Natural killer cell (primary cell): ENCODE measurements around the gene KIAA0513. TPM values are rescaled to one million over a fixed set of nuclear protein-coding genes. Genes with fewer than 3 reads are reported as not detected.

Source experiments
- ATAC-seq, 3 donors: fragments of 150-1000 bp in 2 of 3; fragments of 200-7000 bp in 1 of 3; cut with Tn5 transposase; 1 replicate in 1 of 3; 2 replicates in 2 of 3; pipeline ENCODE4 v1.10.0; 2021; ENCODE audit warnings: mild to moderate bottlenecking in 2 of 3, moderate library complexity in 2 of 3
- DNase-seq, 2 donors: peaks; one replicate each; pipeline versions ENCODE4 v3.0.0 to v3.0.0-alpha.2; 2013 to 2021; ENCODE audit warnings: mixed read lengths in 1 of 2
- H3K27ac ChIP-seq: one replicate; pipeline ENCODE4 v1.5.1; 2013; ENCODE audit warnings: mild to moderate bottlenecking, low read length
- H3K27me3 ChIP-seq: one replicate; pipeline ENCODE4 v1.6.1; 2013; ENCODE audit warnings: low read length; ENCODE audit not compliant: control insufficient read depth, insufficient read depth
- H3K36me3 ChIP-seq: one replicate; pipeline ENCODE4 v1.6.1; 2013; ENCODE audit warnings: low read length; ENCODE audit not compliant: control insufficient read depth, insufficient read depth
- H3K4me1 ChIP-seq: one replicate; pipeline ENCODE4 v1.6.1; 2013; ENCODE audit warnings: low read length; ENCODE audit not compliant: control insufficient read depth, insufficient read depth
- H3K4me3 ChIP-seq: one replicate; pipeline ENCODE4 v1.5.1; 2013; ENCODE audit warnings: low read length
- H3K9me3 ChIP-seq: one replicate; pipeline ENCODE4 v1.6.1; 2013; ENCODE audit warnings: low read length; ENCODE audit not compliant: control insufficient read depth, insufficient read depth
- H3K27ac Mint-ChIP-seq, 2 donors: one replicate each; pipeline ENCODE4 v1.8.0; 2022; ENCODE audit warnings: mild to moderate bottlenecking in 2 of 2, mixed read lengths in 2 of 2, moderate library complexity in 1 of 2
- H3K27me3 Mint-ChIP-seq, 2 donors: one replicate each; pipeline ENCODE4 v1.8.0; 2022; ENCODE audit warnings: low read depth in 2 of 2, mixed read lengths in 2 of 2
- H3K36me3 Mint-ChIP-seq: one replicate; pipeline ENCODE4 v1.8.0; 2022; ENCODE audit warnings: mixed read lengths
- H3K4me1 Mint-ChIP-seq, 2 donors: one replicate each; pipeline ENCODE4 v1.8.0; 2022; ENCODE audit warnings: mixed read lengths in 2 of 2
- H3K4me3 Mint-ChIP-seq: one replicate; pipeline ENCODE4 v1.8.0; 2022; ENCODE audit warnings: mild to moderate bottlenecking, moderate library complexity, mixed read lengths
- H3K9me3 Mint-ChIP-seq, 2 donors: one replicate each; pipeline ENCODE4 v1.8.0; 2022; ENCODE audit warnings: mixed read lengths in 2 of 2
- CTCF ChIP-seq: fragments of 200-600 bp; IDR thresholded peaks from one replicate; pipeline ENCODE4 v1.8.0; 2022; ENCODE audit warnings: antibody characterized with exemption
- WGBS: methylation state at CpG from one replicate; pipeline ENCODE4 v1.1.7; 2013; ENCODE audit warnings: missing lambda C conversion rate; ENCODE audit not compliant: insufficient coverage; 5-methylcytosine and 5-hydroxymethylcytosine counted together
- intact Hi-C: fragments of 100-400 bp; cut with micrococcal nuclease; formaldehyde crosslinking; loops from one replicate; pipeline ENCODE4 v1.14.2; 2022
- total RNA-seq, 4 donors: library from RNA; stranded (reverse); fragments of 120-200 nt in 1 of 4; gene quantifications; one replicate each; pipeline versions ENCODE4 v1.2.3 to v1.2.4, GENCODE V29; 2013 to 2022

The KIAA0513 gene
- total RNA-seq, 3 donors from 2014 or later (not counting 1 experiment from before 2014, with no cell fraction given), result 7.9 to 17.7 (median 12.1) TPM

- Mint-ChIP-seq H3K4me3 (no peak overlapping the region), H3K9me3 (no peaks in the 10 kb centered on the region), H3K27ac (no peak overlapping the region), H3K27me3 (no peaks in the 10 kb centered on the region), H3K4me1 (peaks cover 0 to 6% of the 10 kb centered on the region in 2 donors), H3K36me3 (no peaks in the 10 kb centered on the region)
- Histone ChIP-seq H3K4me1 (no peaks in the 10 kb centered on the region), H3K4me3 (no peak overlapping the region), H3K27me3 (no peaks in the 10 kb centered on the region), H3K9me3 (no peaks in the 10 kb centered on the region), H3K27ac (no peak overlapping the region), H3K36me3 (peaks cover 12% of the 10 kb centered on the region)
- DNase-seq, result no peak
- ATAC-seq, result no peak
- TF ChIP-seq CTCF, result no peak
- intact Hi-C loops, result no loop called here
- WGBS, result 95% methylated on average over 7 of the region's 7 CpGs
These were observed 41.6 kb downstream of the KIAA0513 start for GRCh38 chr16:85069171-85069570.

DNA sequence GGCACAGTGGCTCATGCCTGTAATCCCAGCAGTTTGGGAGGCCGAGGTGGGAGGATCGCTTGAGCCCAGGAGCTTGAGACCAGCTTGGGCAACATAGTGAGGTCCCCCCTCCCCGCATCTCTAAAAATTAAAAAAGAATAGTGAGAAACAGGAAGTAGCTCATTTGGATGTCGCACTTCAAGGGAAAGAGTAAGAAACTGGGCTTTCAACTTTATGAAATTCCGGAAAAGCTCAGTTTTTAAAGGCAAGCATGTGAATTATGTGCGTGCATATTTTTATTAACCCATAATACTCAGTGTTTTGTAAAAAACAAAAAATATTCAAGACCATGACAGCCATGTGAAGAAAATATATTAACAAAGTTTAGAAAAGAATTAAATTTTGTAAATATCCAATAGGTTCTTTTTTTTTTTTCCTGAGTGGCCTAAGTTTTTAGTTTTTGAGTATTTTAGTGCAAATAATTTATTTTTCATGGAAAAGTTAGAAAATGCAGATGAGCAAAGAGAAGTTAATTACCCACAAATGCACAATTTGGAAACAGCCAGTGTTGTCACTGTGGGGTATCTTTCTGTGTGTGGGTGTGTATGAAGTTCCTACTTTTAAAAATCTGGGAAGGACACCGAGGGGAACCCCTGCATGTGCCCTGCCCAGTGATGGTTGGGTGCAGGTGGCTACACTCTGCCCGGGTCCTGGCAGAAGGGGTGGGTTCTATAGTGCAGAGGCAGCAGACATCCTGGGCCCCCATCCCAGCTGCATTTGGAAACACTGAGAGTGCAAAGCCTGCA lies 44.7 kb downstream of the KIAA0513 start:
- DNase-seq, result no peak
- 87% methylated on average over 6 of the region's 8 CpGs for WGBS
- Mint-ChIP-seq H3K36me3 (no peaks in the 10 kb centered on the region), H3K9me3 (no peaks in the 10 kb centered on the region), H3K4me3 (no peak overlapping the region), H3K27ac (no peak overlapping the region), H3K4me1 (no peaks in the 10 kb centered on the region), H3K27me3 (no peaks in the 10 kb centered on the region)
- no peak for ATAC-seq
- Histone ChIP-seq H3K27ac (no peak overlapping the region), H3K4me3 (no peak overlapping the region), H3K9me3 (no peaks in the 10 kb centered on the region), H3K27me3 (no peaks in the 10 kb centered on the region), H3K36me3 (peaks cover 14% of the 10 kb centered on the region), H3K4me1 (peaks cover 6% of the 10 kb centered on the region)
- no peak for TF ChIP-seq CTCF
- intact Hi-C loops, result no loop called here

GRCh38 chr16:85072947-85073346 lies 45.4 kb downstream of the KIAA0513 start:
- no peak overlapping the region for H3K27ac ChIP-seq
- no peak overlapping the region for H3K4me3 Mint-ChIP-seq
- no peak overlapping the region for H3K27ac Mint-ChIP-seq
- H3K4me3 ChIP-seq, result no peak overlapping the region
- H3K9me3 ChIP-seq, result no peaks in the 10 kb centered on the region
- ATAC-seq (no peak), DNase-seq (no peak)
- H3K4me1 Mint-ChIP-seq, result no peaks in the 10 kb centered on the region
- H3K27me3 Mint-ChIP-seq, result no peaks in the 10 kb centered on the region
- intact Hi-C loops, result no loop called here
- peaks cover 6% of the 10 kb centered on the region for H3K4me1 ChIP-seq
- 90% methylated on average over 12 of the region's 13 CpGs for WGBS
- no peaks in the 10 kb centered on the region for H3K27me3 ChIP-seq
- peaks cover 13% of the 10 kb centered on the region for H3K36me3 ChIP-seq
- TF ChIP-seq CTCF, result no peak
- no peaks in the 10 kb centered on the region for H3K36me3 Mint-ChIP-seq
- no peaks in the 10 kb centered on the region for H3K9me3 Mint-ChIP-seq
